ENCODE data around the gene STAMBP.
"Not testable (repeated sequence)": the region's sequence is repeated elsewhere in the genome, so short reads cannot be mapped to it uniquely, and the experiment has no call there.

Gene STAMBP

DNA sequence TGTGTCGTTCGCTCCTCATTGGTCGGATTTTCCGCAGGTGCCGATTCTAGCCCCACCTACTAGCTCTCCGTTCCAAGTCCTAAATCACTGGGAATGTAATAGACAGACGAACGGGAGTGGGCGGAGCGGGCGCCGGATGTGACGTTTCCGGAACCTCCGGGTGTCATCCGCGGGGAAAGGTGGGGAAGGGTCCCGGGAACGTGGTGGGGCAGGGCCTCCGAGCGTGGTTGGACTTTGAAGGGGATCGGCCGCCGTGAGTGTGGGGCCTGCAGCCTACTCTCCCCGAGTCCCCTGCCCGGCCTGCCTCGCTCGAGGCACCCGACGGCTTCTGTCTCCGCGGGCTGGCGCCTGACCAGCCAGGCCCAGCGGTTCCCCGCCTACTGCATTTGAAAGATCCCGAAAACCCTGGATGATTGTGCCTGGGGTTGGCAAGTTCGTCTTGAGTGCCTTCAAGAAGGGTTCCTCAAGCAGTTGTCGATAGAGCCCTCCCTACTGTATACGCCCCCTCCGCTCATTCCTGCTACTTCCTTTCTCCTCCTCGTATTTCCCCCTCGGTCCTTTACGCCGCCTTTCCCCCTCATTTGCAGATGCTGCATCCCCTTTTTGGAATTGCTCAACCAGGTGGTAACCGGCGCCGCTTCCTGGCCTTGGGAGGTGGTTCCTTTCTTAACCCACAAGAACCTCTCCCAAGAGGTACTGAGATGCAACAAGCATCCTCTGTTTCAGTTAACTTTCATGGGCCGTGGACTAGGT lies at the start of gene STAMBP:
Gene STAMBP, plus strand, starts transcription at position 144 of the 753 bp plus-strand sequence. CDS start 1,896 bp downstream, outside the sequence.
- peak; percentile 98 for DNase-seq

DNA sequence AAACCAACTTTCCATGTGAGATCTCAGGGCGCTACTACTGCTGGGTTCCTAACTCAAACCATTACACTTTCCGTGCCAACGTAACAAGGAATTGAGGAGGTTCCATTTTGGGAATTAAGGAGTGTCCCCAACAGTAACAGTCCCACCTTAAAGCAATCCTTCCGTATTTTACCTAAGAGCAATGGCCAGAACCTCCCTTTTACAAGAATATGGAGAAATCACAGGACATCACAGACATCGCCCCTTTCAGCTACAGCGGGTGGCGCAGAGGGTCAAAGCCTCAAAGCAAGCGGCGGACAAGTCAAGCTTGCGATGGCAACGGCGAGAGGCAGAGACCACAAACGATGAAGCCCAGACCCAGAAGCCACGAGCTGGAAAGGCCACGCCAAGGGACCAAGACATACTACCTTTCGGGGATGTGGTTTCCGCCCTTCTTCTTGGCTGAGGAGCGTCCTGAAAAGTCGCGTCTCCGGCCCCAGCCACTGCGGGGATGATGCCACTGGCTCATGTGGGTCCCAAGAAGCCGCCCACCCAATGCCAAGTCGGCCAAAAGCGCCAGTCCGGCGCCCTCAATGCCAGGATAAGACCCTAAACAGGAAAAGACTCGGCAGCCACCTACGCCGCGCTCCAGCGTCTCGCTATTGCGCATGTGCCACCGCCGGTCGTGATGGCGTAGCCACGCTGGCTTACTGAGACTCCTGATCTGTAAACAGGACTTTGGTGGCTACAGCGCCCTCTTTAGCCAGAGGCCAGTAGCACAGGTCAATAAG lies 49.1 kb upstream of the STAMBP start, which contains the start of gene DUSP11:
Gene DUSP11, minus strand, starts transcription at position 637 of the 770 bp plus-strand sequence. Its CDS starts 129 bp downstream, at position 508.
- peak; percentile 90 for DNase-seq

DNA sequence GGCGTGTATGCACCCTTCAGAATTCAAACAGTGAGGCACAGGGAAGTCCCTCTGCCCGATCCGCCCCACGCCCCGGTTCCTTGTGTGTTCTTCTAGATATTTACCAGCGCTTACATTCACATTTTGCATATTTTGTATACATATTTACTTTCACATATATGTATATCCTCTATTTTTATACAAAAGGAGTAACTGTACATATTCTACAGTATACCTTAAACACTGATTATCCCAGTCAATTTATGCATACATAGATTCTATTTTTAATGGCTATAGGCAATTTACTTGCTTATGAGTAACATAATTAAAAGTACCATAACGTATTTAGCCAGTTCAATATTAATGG lies 48.6 kb upstream of the STAMBP start:
- no peak for DNase-seq

DNA sequence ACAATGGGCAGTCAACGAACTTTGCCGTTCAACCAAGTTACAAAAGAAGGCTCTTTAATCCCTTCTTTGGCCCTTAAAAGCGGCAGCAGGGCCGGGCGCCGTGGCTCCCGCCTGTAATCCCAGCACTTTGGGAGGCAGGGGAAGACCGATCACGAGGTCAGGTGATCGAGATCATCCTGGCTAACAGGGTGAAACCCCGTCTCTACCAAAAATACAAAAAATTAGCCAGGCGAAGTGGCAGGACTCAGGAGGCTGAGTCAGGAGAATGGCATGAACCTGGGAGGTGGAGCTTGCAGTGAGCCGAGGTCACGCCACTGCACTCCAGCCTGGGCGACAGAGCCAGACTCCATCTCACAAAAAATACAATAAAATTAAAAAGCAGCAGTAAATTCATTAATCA lies 45.4 kb upstream of the STAMBP start:
- DNase-seq = not testable (repeated sequence)

GRCh38 chr2:73783883-73784282 lies 44.9 kb upstream of the STAMBP start, which contains the start of gene C2orf78:
Gene C2orf78 (plus strand): TSS chr2:73784183. CDS start chr2:73784310, 127 bp downstream.
- not testable (repeated sequence) for DNase-seq

DNA sequence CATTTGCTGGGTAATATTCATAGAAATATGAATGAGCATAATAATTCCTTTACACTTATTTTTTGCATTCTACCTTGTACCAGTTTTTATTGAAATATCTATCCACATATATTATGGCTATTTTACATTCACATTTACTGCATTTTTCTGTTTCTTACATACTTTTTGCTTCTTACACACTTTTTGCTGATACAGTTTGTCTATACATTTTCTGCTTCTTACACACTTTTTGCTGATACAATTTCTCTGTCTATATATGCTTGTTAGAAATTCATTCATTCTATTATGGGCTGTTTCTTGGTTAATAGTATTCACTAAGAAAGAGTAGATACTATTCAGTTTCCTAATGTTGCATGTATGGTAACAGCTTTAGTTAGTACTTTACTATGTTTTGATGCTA lies 16.9 kb upstream of the STAMBP start:
- no peak for DNase-seq

DNA sequence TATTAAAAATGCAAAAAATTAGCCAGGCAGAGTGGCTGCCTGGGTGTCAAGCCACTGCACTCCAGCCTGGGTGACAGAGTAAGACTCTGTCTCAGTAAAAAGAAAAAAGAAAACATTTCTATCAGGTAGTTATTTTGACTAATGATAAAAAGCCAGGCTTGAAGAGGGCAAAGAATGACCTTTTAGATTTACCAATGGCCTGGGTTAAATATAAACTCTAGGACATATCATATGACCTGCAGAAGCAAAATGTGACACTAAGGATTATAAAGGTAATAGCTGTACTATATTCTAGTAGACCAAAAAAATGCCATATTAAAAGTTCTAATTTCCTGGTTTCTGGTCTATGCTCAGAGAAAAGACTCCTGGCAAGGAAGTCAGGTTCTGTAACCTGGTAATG lies 16.1 kb upstream of the STAMBP start:
- no peak for DNase-seq

DNA sequence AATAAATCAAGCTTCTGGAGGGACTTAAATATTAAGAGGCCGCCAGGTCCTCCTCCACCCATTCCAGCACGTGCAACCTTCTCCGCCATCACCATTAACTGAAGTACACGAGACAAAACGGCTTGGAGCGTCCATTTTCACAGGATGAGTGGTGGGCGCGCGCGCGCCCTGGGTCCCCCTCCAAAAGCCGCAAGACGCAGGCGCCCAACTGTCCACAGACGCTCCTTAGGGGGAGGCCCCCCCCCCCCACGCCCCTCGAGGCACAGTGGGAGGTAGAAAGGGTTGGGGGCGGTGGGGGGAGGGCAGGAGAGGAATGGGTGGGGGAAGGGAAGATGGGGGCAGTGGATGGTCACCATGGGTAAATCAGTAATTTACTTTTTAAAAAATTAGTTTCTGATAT lies 10.5 kb upstream of the STAMBP start:
- DNase-seq = no peak

- no peak for DNase-seq
These were observed 7.5 kb upstream of the STAMBP start for GRCh38 chr2:73821227-73821626.

- no peak for DNase-seq
These were observed 7.1 kb upstream of the STAMBP start for GRCh38 chr2:73821669-73822068.

DNA sequence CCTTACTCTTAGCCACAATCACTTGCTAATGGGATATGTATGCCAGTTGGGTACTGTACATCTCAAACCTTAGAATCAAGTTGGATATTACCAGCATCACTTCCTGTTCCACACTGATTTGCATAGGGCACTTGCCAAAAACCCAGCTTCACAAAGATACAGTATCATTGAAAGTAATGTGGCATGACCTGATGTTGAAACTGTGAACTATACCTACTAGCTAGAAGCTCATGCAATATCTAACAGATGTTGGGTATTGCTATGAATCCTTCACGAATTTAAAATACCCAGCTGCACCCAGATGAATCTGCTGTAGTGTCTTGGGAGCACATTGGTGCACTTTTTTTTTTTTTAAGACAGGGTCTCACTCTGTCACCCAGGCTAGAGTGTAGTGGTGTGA lies 6.5 kb upstream of the STAMBP start:
- DNase-seq = no peak

GRCh38 chr2:73822991-73823390 lies 5.8 kb upstream of the STAMBP start:
- no peak for DNase-seq

- no peak for DNase-seq
These were observed 5.3 kb upstream of the STAMBP start for GRCh38 chr2:73823416-73823815.

DNA sequence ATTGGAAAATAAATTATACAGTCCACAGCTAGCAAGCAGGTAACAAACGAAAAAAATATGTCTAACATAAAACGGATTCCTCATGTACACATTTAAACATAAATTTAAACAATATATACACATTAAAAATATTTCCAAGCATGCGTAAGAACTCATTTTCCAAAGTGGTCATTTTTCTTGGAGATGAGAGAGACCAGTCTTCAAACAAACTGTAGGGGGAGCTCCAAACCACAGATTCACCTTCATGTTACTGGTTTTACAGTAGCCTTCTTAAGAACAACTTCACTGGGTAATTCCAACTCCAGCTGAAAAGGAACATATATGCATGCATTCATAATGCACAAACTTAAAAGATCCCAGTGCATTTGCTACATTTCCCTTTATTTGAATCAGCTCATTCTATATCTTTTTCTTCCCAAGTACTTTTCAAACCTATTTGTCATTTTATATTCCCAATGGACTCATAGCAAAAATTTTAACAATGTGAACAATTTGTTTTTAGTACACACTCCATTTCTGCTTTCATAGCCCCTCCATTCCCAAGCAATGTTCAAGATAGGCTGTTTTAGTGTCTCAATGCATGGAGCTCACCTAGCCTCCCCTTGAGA lies 4.7 kb upstream of the STAMBP start:
- peak; percentile 58 for DNase-seq

GRCh38 chr2:73825408-73825807 lies 3.4 kb upstream of the STAMBP start:
- DNase-seq = no peak

- DNase-seq = no peak
These were observed 1.7 kb upstream of the STAMBP start for GRCh38 chr2:73827018-73827417.

GRCh38 chr2:73827660-73828388 lies 937 bp upstream of the STAMBP start:
- DNase-seq = no peak

- no peak for DNase-seq
These were observed 358 bp upstream of the STAMBP start for GRCh38 chr2:73828389-73828817.

GRCh38 chr2:73830871-73831401 lies 2.2 kb downstream of the STAMBP start:
- DNase-seq = no peak

DNA sequence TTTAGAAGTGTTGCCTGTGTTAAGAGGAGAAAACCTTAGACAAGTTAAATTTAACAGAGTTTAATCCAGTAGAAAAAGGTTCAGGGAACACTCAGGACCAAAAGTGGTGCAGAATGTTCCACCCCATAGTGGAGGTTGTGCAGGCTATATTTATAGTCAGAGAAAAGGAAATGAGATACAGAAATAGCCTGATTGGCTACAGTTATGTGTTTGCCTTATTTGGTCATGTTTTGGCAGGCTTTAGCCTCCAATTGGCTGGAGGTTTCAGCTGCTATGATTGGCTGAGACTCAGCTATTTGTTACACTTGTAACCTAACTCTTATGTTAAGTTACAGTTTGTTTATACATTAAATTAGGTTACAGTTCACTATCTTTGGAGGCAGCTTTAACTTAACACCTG lies 4.2 kb downstream of the STAMBP start:
- DNase-seq = no peak

DNA sequence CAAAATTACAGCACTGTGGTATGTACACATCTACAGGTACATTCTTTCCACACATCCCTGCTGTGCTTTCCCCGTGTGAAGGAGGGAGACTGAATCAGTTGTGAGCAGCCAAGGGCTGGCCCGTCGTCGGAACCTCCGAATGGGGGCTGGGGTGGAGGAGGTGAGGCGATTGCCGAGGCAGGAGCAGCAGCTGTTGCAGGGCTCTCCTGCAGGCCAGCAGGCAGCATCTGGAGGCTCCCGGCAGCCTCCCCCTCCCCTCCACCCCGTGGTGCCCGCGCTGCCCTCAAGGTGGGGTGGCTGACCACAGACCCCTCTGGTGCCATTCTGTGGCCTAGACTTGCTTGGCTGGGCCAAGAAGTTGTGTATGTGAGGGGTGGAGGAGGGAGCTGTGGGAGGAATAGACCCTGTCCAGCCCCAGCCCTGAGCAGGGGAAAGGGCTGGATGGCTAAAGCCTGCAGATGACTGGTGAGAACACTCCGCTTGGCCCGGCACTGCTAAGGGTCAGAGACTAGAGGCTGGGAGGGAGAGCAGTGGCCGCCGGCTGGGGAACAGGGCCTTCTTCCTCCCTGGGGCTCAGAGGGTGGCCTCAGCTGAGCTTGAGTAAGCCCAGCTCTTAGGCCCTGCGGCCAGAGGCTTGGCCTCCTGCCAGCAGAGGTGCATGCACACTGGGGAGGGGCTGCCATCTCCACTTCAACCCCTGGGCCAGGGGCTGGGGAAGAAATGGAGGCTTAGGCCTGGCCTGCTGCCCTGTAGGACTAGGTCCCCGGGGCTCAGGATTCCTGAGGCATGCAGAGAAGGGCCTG lies 7.6 kb downstream of the STAMBP start:
- DNase-seq = no peak

Measured in NCI-H1436 (cell line).